GM12878 (cell line): ENCODE results near the gene REPIN1. TPM values are rescaled to one million over a fixed set of nuclear protein-coding genes. Genes with fewer than 3 reads are reported as not detected.
A peak's percentile ranks its signal among the peaks of the same experiment; 100 is the strongest.

Experiments
- ATAC-seq: fragments of 200-7000 bp; cut with Tn5 transposase; 3 replicates; pipeline ENCODE4 v1.9.1; 2020; ENCODE audit warnings: mild to moderate bottlenecking, moderate library complexity
- BruUV-seq: library from RNA; stranded (reverse); fragments of 400-500 nt; replicated peaks from 2 replicates; lab custom pipeline; 2021; lab: Mats Ljungman, UMichigan
- CTCF ChIA-PET: fragments of 300-600 bp; sonication (Branson Sonifier 250); formaldehyde crosslinking; extraction: SDS; loops from one replicate; lab custom pipeline; 2021; ENCODE audit warnings: inconsistent platforms; lab: Yijun Ruan, JAX
- POLR2A ChIA-PET: fragments of 350-600 bp; formaldehyde crosslinking; extraction: SDS; loops from one replicate; lab custom pipeline; 2021; ENCODE audit warnings: inconsistent platforms; lab: Charles Lee
- RAD21 ChIA-PET: fragments of 300-600 bp; sonication (Branson Sonifier 250); formaldehyde crosslinking; loops from one replicate; lab custom pipeline; 2023; ENCODE audit warnings: antibody characterized with exemption; ENCODE audit not compliant: unreplicated experiment; lab: Charles Lee
- SMC1A ChIA-PET: fragments of 300-600 bp; sonication (Branson Sonifier 250); formaldehyde crosslinking; loops from one replicate; lab custom pipeline; 2023; ENCODE audit not compliant: unreplicated experiment, uncharacterized antibody; lab: Charles Lee
- DNase-seq: peaks from one replicate; pipeline ENCODE4 v3.0.0-alpha.2; 2011; ENCODE audit warnings: low read depth, low spot score
- FAIRE-seq: peaks from 3 replicates; lab custom pipeline; 2011; peaks lifted over from hg19 to GRCh38; lab: Jason Lieb, UNC
- H2AFZ ChIP-seq: 2 replicates; pipeline ENCODE4 v1.6.0; 2011; ENCODE audit warnings: low read depth, low read length, control low read depth; ENCODE audit not compliant: control insufficient read depth
- H3K27ac ChIP-seq: 2 replicates; pipeline ENCODE4 v1.5.1; 2011; ENCODE audit warnings: control low read depth; ENCODE audit not compliant: control insufficient read depth, insufficient read depth
- H3K27me3 ChIP-seq, 2 experiments: replicated peaks in 1 of 2; 2 replicates each; pipeline versions ENCODE4 v1.6.0 to v1.6.1; 2011; ENCODE audit warnings: low read length in 1 of 2; ENCODE audit not compliant: control insufficient read depth in 2 of 2, insufficient read depth in 2 of 2
- H3K36me3 ChIP-seq, 2 experiments: 2 replicates each; pipeline ENCODE4 v1.5.1; 2011; ENCODE audit warnings: low read length in 1 of 2; ENCODE audit not compliant: control insufficient read depth in 2 of 2, insufficient read depth in 2 of 2
- H3K4me1 ChIP-seq: 2 replicates; pipeline ENCODE4 v1.6.1; 2011; ENCODE audit warnings: mild to moderate bottlenecking, low read length, moderate library complexity, mixed read lengths; ENCODE audit not compliant: control insufficient read depth, insufficient read depth
- H3K4me2 ChIP-seq: 2 replicates; pipeline ENCODE4 v1.6.0; 2011; ENCODE audit warnings: control low read depth; ENCODE audit not compliant: control insufficient read depth, insufficient read depth
- H3K4me3 ChIP-seq: fragments of 200-600 bp; sonication (generic); 2 replicates; pipeline ENCODE4 v1.5.1; 2016
- H3K79me2 ChIP-seq: 2 replicates; pipeline ENCODE4 v1.6.0; 2011; ENCODE audit warnings: low read length; ENCODE audit not compliant: control insufficient read depth, insufficient read depth
- H3K9ac ChIP-seq: 2 replicates; pipeline ENCODE4 v1.8.0; 2011; ENCODE audit warnings: low read length, control low read depth, mixed read lengths; ENCODE audit not compliant: control insufficient read depth, insufficient read depth
- H3K9me3 ChIP-seq: replicated peaks from 3 replicates; pipeline ENCODE4 v1.5.1; 2011; ENCODE audit warnings: mild to moderate bottlenecking, low read length; ENCODE audit not compliant: control insufficient read depth, insufficient read depth
- H4K20me1 ChIP-seq: 2 replicates; pipeline ENCODE4 v1.6.0; 2011; ENCODE audit not compliant: control insufficient read depth, insufficient read depth
- ATF7 ChIP-seq: fragments of 450-650 bp; IDR thresholded peaks from 2 replicates; pipeline ENCODE4 v1.6.1; 2016; ENCODE audit warnings: low read depth, mild to moderate bottlenecking
- BCL11A ChIP-seq: IDR thresholded peaks from 2 replicates; pipeline ENCODE4 v1.6.1; 2011; ENCODE audit warnings: low read depth, low read length
- BRCA1 ChIP-seq: IDR thresholded peaks from 2 replicates; pipeline ENCODE4 v1.6.1; 2011; ENCODE audit warnings: low read depth, low read length, improper control_type of control experiment
- DPF2 ChIP-seq: fragments of 450-650 bp; IDR thresholded peaks from 2 replicates; pipeline ENCODE4 v1.6.1; 2017; ENCODE audit warnings: mild to moderate bottlenecking
- ESRRA ChIP-seq: IDR thresholded peaks from 2 replicates; pipeline ENCODE4 v1.6.1; 2012; ENCODE audit warnings: mild to moderate bottlenecking, low read length, improper control_type of control experiment
- GATAD2B ChIP-seq: fragments of 450-650 bp; conservative IDR thresholded peaks from 2 replicates; pipeline ENCODE4 v1.6.1; 2017; ENCODE audit warnings: low read depth, mild to moderate bottlenecking, moderate library complexity
- JUND ChIP-seq: IDR thresholded peaks from 2 replicates; pipeline ENCODE4 v1.6.1; 2012; ENCODE audit warnings: low read depth, mild to moderate bottlenecking, low read length, improper control_type of control experiment, moderate library complexity
- KAT2A ChIP-seq: conservative IDR thresholded peaks from 2 replicates; pipeline ENCODE4 v1.6.1; 2011; ENCODE audit warnings: low read depth, low read length; ENCODE audit not compliant: control insufficient read depth
- POLR2AphosphoS5 ChIP-seq: IDR thresholded peaks from 2 replicates; pipeline ENCODE4 v1.6.1; 2011; ENCODE audit warnings: mild to moderate bottlenecking, low read length, inconsistent platforms
- POU2F2 ChIP-seq: IDR thresholded peaks from 3 replicates; pipeline ENCODE4 v1.6.1; 2011; ENCODE audit warnings: low read depth, mild to moderate bottlenecking, low read length, borderline replicate concordance
- RBBP5 ChIP-seq: fragments of 200-600 bp; sonication (generic); conservative IDR thresholded peaks from 2 replicates; pipeline ENCODE4 v1.6.1; 2016
- SMAD1 ChIP-seq: fragments of 450-650 bp; IDR thresholded peaks from 2 replicates; pipeline ENCODE4 v1.6.1; 2018; ENCODE audit warnings: mild to moderate bottlenecking, low read depth; ENCODE audit not compliant: partially characterized antibody
- SREBF2 ChIP-seq: IDR thresholded peaks from 2 replicates; pipeline ENCODE4 v1.6.1; 2012; ENCODE audit warnings: mild to moderate bottlenecking, low read length
- TARDBP ChIP-seq: IDR thresholded peaks from 2 replicates; pipeline ENCODE4 v1.6.1; 2016; ENCODE audit warnings: borderline replicate concordance
- TCF3 ChIP-seq: IDR thresholded peaks from 2 replicates; pipeline ENCODE4 v1.6.1; 2012; ENCODE audit warnings: low read depth, mild to moderate bottlenecking, low read length, borderline replicate concordance; ENCODE audit not compliant: insufficient read depth
- ZNF384 ChIP-seq: IDR thresholded peaks from 2 replicates; pipeline ENCODE4 v1.6.1; 2012; ENCODE audit warnings: low read depth, mild to moderate bottlenecking, low read length, improper control_type of control experiment, borderline replicate concordance
- ZZZ3 ChIP-seq: IDR thresholded peaks from 2 replicates; pipeline ENCODE4 v1.6.1; 2011; ENCODE audit warnings: low read depth; ENCODE audit not compliant: control insufficient read depth, insufficient read length
- WGBS: methylation state at CpG from one replicate; pipeline ENCODE4 v1.1.6; 2016; ENCODE audit warnings: low lambda C conversion rate; ENCODE audit not compliant: insufficient replicate concordance, insufficient coverage; ENCODE audit errors: missing lambda C conversion rate; 5-methylcytosine and 5-hydroxymethylcytosine counted together
- in situ Hi-C: fragments of 300-500 bp; cut with MboI; formaldehyde crosslinking; loops from 9 replicates; pipeline ENCODE4 v1.14.3; 2018; ENCODE audit warnings: mixed read lengths
- intact Hi-C: fragments of 100-400 bp; cut with micrococcal nuclease; formaldehyde crosslinking; loops from one replicate; pipeline ENCODE4 v1.14.2; 2022; ENCODE audit not compliant: unreplicated experiment
- polyA plus RNA-seq, 11 experiments: library from polyadenylated mRNA; depleted of rRNA in 4 of 11; unstranded in 6 of 11; stranded (reverse) in 5 of 11; fragments of >200 nt; fragmentation: Nextera tagmentation in 4 of 11; fragmentation: Illumina TruSeq in 1 of 11; extraction: Ambion mirVana in 4 of 11; extraction: Trizol in 1 of 11; gene quantifications; 1 replicate in 1 of 11; 2 replicates in 10 of 11; pipeline versions ENCODE4 v1.2.1 to v1.2.3, GENCODE V29; 2011 to 2016; ENCODE audit warnings: inconsistent platforms in 2 of 11, missing spikeins in 2 of 11, low read depth in 1 of 11
- total RNA-seq, 4 experiments: library from RNA; depleted of rRNA in 3 of 4; stranded (reverse); fragments of >200 nt in 3 of 4; fragmentation: Illumina TruSeq in 1 of 4; extraction: Trizol in 1 of 4; gene quantifications; 2 replicates each; pipeline versions ENCODE4 v1.2.1 to v1.2.3, GENCODE V29; 2013 to 2021
- TF ChIP-seq, protein P1 (sequence below): fragments of 450-650 bp; IDR thresholded peaks from 2 replicates; pipeline ENCODE4 v1.6.1; 2016; ENCODE audit warnings: mild to moderate bottlenecking, moderate library complexity, borderline replicate concordance
- TF ChIP-seq, protein P2 (sequence below): fragments of 450-650 bp; IDR thresholded peaks from 2 replicates; pipeline ENCODE4 v1.6.1; 2017; ENCODE audit warnings: mild to moderate bottlenecking

Gene REPIN1
- total and polyA plus RNA-seq, 10 of the 15 experiments (the other 5 are each of a cell fraction or from before 2014, with no cell fraction given), result 5.1 to 172 (median 76.9) TPM

DNA sequence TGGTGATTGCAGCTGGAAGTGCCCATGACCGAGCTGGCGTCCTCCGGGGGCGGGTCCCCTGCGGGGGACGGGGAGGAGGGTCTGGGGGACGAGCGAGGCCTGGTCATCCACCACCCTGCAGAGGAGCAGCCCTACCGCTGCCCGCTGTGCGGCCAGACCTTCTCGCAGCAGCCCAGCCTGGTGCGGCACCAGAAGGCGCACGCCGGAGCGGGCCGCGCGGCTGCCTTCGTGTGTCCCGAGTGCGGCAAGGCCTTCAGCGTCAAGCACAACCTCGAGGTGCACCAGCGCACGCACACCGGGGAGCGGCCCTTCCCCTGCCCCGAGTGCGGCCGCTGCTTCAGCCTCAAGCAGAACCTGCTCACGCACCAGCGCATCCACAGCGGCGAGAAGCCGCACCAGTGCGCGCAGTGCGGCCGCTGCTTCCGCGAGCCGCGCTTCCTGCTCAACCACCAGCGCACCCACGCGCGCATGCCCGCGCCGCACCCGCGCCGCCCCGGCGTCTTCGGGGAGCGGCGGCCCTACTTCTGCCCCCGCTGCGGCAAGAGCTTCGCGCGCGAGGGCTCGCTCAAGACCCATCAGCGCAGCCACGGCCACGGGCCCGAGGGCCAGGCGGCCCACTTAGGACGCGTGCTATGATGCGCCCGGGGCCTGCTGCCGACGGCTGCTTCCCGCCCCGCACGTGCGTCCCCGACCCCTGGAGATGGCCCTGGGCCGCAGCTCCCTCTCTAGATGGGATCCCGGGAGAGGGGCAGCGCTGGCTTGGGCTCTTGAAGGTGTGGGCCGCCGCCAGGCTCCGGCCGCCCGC is 39.2 kb downstream of the REPIN1 start:
- over 99% methylated on average over 78 of the region's 91 CpGs for WGBS
- Histone ChIP-seq H3K9ac (no peak overlapping the region), H3K79me2 (peaks cover 4% of the 10 kb centered on the region), H4K20me1 (no peaks in the 10 kb centered on the region), H3K36me3 (peaks cover 0 to 2% of the 10 kb centered on the region in 2 experiments; a peak in 2 of 4 replicates), H3K4me1 (peaks cover 39% of the 10 kb centered on the region), H2AFZ (no peak overlapping the region), H3K4me3 (no peak overlapping the region), H3K4me2 (peak overlapping the region; percentile 15; the same call in 1 of the 2 replicates), H3K27me3 (no peaks in the 10 kb centered on the region), H3K27ac (no peak overlapping the region), H3K9me3 (no peaks in the 10 kb centered on the region)
- intact Hi-C loops, result no loop called here
- ChIA-PET POLR2A (interaction anchor here (0.8 to 5.9 kb wide), 10 partner anchors 11 to 225 kb away, joined by 3 to 89 read pairs (median 6); partner anchors contain the start of genes GIMAP6 and REPIN1), RAD21 (interaction anchor here (0.9 to 3.6 kb wide), 17 partner anchors 14 to 258 kb away, joined by 3 to 33 read pairs (median 8); partner anchors contain the start of gene REPIN1), CTCF (interaction anchor here (1.0 to 11.6 kb wide), 11 partner anchors 11 to 86 kb away, joined by 3 to 72 read pairs (median 9); partner anchors contain the start of gene REPIN1), SMC1A (interaction anchor here (0.5 to 7.4 kb wide), 18 partner anchors 10 to 59 kb away, joined by 3 to 48 read pairs (median 12); partner anchors contain the start of gene REPIN1)
- ATAC-seq, result no peak
- DNase-seq, result no peak
- in situ Hi-C loops, result loop anchor here (25.0 kb wide), 1 partner anchor 345 kb away; no protein-coding TSS in a partner anchor
- no TSS peak for BruUV-seq
- FAIRE-seq, result no peak
- TF ChIP-seq TARDBP, result no peak
- TF ChIP-seq ZZZ3, result no peak
- TF ChIP-seq, protein P1, sequence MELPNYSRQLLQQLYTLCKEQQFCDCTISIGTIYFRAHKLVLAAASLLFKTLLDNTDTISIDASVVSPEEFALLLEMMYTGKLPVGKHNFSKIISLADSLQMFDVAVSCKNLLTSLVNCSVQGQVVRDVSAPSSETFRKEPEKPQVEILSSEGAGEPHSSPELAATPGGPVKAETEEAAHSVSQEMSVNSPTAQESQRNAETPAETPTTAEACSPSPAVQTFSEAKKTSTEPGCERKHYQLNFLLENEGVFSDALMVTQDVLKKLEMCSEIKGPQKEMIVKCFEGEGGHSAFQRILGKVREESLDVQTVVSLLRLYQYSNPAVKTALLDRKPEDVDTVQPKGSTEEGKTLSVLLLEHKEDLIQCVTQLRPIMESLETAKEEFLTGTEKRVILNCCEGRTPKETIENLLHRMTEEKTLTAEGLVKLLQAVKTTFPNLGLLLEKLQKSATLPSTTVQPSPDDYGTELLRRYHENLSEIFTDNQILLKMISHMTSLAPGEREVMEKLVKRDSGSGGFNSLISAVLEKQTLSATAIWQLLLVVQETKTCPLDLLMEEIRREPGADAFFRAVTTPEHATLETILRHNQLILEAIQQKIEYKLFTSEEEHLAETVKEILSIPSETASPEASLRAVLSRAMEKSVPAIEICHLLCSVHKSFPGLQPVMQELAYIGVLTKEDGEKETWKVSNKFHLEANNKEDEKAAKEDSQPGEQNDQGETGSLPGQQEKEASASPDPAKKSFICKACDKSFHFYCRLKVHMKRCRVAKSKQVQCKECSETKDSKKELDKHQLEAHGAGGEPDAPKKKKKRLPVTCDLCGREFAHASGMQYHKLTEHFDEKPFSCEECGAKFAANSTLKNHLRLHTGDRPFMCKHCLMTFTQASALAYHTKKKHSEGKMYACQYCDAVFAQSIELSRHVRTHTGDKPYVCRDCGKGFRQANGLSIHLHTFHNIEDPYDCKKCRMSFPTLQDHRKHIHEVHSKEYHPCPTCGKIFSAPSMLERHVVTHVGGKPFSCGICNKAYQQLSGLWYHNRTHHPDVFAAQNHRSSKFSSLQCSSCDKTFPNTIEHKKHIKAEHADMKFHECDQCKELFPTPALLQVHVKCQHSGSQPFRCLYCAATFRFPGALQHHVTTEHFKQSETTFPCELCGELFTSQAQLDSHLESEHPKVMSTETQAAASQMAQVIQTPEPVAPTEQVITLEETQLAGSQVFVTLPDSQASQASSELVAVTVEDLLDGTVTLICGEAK, result no peak
- no peak for TF ChIP-seq ZNF384
- TF ChIP-seq ESRRA, result no peak
- TF ChIP-seq POU2F2, result no peak
- no peak for TF ChIP-seq JUND
- TF ChIP-seq BRCA1, result no peak
- no peak for TF ChIP-seq TCF3
- peak; percentile 72 for TF ChIP-seq GATAD2B
- no peak for TF ChIP-seq ATF7
- TF ChIP-seq SREBF2, result no peak
- TF ChIP-seq KAT2A, result no peak
- no peak for TF ChIP-seq SMAD1
- no peak for TF ChIP-seq BCL11A
- TF ChIP-seq POLR2AphosphoS5, result no peak
- no peak for TF ChIP-seq RBBP5
- TF ChIP-seq, protein P2, sequence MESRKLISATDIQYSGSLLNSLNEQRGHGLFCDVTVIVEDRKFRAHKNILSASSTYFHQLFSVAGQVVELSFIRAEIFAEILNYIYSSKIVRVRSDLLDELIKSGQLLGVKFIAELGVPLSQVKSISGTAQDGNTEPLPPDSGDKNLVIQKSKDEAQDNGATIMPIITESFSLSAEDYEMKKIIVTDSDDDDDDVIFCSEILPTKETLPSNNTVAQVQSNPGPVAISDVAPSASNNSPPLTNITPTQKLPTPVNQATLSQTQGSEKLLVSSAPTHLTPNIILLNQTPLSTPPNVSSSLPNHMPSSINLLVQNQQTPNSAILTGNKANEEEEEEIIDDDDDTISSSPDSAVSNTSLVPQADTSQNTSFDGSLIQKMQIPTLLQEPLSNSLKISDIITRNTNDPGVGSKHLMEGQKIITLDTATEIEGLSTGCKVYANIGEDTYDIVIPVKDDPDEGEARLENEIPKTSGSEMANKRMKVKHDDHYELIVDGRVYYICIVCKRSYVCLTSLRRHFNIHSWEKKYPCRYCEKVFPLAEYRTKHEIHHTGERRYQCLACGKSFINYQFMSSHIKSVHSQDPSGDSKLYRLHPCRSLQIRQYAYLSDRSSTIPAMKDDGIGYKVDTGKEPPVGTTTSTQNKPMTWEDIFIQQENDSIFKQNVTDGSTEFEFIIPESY, result peak; percentile 85; the same call in 1 of the 2 replicates
- TF ChIP-seq DPF2, result 0 out of 2 replicates have a peak, but pooled peaks have one; percentile 9
